ENCODE results near the gene KRTAP10-2.

Gene KRTAP10-2

GRCh38 chr21:44572959-44573583 lies 21.8 kb upstream of the KRTAP10-2 start:
- Histone ChIP-seq H3K4me3 (no peak overlapping the region), H3K27ac (no peak overlapping the region)
- TF ChIP-seq CTCF (IDR thresholded peaks at IDR 0.05): no peak
- DNase-seq (ENCODE audit: low spot score): no peak

GRCh38 chr21:44571844-44572782 lies 20.8 kb upstream of the KRTAP10-2 start:
- Histone ChIP-seq H3K27ac (no peak overlapping the region), H3K4me3 (no peak overlapping the region)
- no peak for DNase-seq (ENCODE audit: low spot score)
- no peak for TF ChIP-seq CTCF (IDR thresholded peaks at IDR 0.05)

GRCh38 chr21:44571296-44571695 lies 20.0 kb upstream of the KRTAP10-2 start:
- no peak overlapping the region for H3K27ac ChIP-seq
- no peak for DNase-seq (ENCODE audit: low spot score)
- TF ChIP-seq CTCF (IDR thresholded peaks at IDR 0.05): no peak
- H3K4me3 ChIP-seq: no peak overlapping the region

DNA sequence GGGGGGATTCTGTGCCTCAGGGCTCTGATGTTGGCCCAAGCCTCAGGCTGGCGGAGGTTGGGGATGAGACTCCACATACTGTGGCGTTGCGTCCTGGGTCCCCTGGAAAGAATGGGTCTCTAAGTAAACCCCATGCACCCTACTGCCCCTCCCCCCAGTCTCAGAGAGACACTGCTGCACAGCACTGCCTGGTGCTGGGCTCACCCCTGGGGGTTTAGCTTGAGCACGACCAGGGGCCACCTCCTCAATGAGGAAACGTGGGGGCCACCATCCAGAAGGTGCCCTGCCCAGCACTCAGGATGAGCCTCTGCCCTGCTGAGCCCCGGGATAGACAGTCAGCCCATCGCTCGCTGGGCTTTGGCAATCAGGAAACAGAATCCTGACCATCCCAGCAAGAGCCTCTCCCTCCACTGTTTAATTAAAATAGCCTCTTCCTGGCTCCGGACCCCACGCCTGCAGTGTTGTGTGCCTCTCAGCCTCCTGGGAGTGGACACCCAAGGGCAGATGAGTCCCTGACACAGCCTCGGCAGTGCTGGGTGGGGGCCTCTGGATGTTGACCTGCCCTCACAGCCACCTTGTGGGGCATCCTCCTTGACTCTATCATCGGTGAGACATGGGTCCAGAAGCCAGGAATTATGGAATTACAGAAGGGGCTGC lies 18.7 kb upstream of the KRTAP10-2 start:
- no peak for DNase-seq (ENCODE audit: low spot score)
- TF ChIP-seq CTCF (IDR thresholded peaks at IDR 0.05): no peak
- H3K4me3 ChIP-seq: no peak overlapping the region

DNA sequence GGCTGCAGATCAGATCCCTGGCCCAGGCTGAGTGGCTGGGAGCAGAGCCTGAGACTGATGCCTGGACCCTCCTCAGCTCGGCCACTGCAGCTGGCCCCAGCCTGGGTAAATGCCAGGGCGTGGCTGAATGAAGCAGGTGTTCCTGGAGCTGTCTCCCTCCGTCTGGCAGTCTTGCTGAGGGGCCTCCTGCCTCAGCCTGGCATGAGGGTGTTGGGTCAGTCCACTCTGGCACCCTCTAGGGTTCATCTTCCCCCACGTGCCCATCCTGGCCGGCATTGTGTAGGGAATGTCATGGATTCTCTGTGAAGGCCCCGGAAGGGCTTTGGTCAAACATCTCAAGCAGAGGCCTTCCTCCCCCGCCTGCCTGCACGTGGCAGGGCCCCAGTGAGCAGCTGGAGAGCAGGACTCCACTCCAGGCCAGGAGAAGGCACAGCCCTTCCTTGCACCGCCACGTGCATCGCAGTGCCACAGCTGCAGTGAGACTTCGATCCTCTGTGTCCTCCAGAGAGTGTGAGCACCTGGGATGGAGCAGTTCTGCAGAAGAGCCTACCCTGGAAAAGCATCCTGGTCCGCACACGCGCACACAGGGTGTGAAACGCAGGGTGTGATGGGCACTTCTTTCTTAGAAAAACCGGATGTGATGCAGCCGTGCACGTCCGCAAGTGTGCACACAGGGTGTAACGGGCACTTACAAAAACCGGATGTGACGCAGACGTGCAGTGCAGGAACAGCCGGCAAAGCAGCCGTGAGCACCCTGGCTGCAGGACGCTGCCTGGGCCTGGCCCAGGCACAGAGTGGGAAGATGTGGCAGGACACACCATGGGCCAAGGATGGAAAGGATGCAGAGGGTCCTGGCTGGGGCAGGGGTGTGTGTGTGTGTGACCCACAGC lies 17.6 kb upstream of the KRTAP10-2 start:
- no peak for DNase-seq (ENCODE audit: low spot score)
- Histone ChIP-seq H3K4me3 (no peak overlapping the region), H3K27ac (no peak overlapping the region)
- no peak for TF ChIP-seq CTCF (IDR thresholded peaks at IDR 0.05)

More for the DNA sequence above, 18.7 kb upstream of the KRTAP10-2 start:
- H3K27ac ChIP-seq: no peak overlapping the region

GRCh38 chr21:44568261-44568660 lies 17.0 kb upstream of the KRTAP10-2 start:
- no peak overlapping the region for H3K4me3 ChIP-seq
- H3K27ac ChIP-seq: no peak overlapping the region
- TF ChIP-seq CTCF (IDR thresholded peaks at IDR 0.05): no peak
- no peak for DNase-seq (ENCODE audit: low spot score)

All from coronary artery (tissue), 2 donors.